ENCODE data around the gene FOXS1.

- TF ChIP-seq CTCF (IDR thresholded peaks at IDR 0.05; ENCODE audit: low read length) (no peak), EZH2 (optimal IDR thresholded peaks at IDR 0.05; ENCODE audit: low read depth, low read length) (no peak), EZH2phosphoT487 (IDR thresholded peaks at IDR 0.05; ENCODE audit: low read length) (no peak)
Observed at GRCh38 chr20:31870726-31871617, 25.6 kb upstream of the FOXS1 start.

All from MM.1S (cell line).